Amniotic epithelial cell (primary cell): Measurements from ENCODE around the gene MAGI3.
"Not testable (repeated sequence)": the region's sequence is repeated elsewhere in the genome, so short reads cannot be mapped to it uniquely, and the experiment has no call there.

ENCODE experiments used
- DNase-seq: peaks from one replicate; pipeline ENCODE4 v3.0.0-alpha.2; 2010; ENCODE audit warnings: low read depth

The MAGI3 gene

GRCh38 chr1:113399062-113399583 is 8.8 kb downstream of the MAGI3 start:
- no peak for DNase-seq

GRCh38 chr1:113401067-113401466 is 10.8 kb downstream of the MAGI3 start:
- peak; percentile 22 for DNase-seq

- DNase-seq = no peak
Observed at GRCh38 chr1:113401728-113402127, 11.4 kb downstream of the MAGI3 start.

- no peak for DNase-seq
Observed at GRCh38 chr1:113403065-113403464, 12.8 kb downstream of the MAGI3 start.

- DNase-seq = peak; percentile 25
Observed at GRCh38 chr1:113405573-113405972, 15.3 kb downstream of the MAGI3 start.

GRCh38 chr1:113406149-113406548 is 15.8 kb downstream of the MAGI3 start:
- DNase-seq = not testable (repeated sequence)

GRCh38 chr1:113409363-113409762 is 19.0 kb downstream of the MAGI3 start:
- DNase-seq = no peak

GRCh38 chr1:113412020-113412419 is 21.7 kb downstream of the MAGI3 start:
- DNase-seq = not testable (repeated sequence)

GRCh38 chr1:113415310-113416070 is 25.2 kb downstream of the MAGI3 start:
- no peak for DNase-seq

GRCh38 chr1:113416071-113416470 is 25.8 kb downstream of the MAGI3 start:
- not testable (repeated sequence) for DNase-seq

GRCh38 chr1:113416496-113416895 is 26.2 kb downstream of the MAGI3 start:
- DNase-seq = no peak

GRCh38 chr1:113422315-113423068 is 32.2 kb downstream of the MAGI3 start:
- no peak for DNase-seq

GRCh38 chr1:113423826-113424225 is 33.5 kb downstream of the MAGI3 start:
- DNase-seq = no peak

- DNase-seq = peak; percentile 17
Observed at GRCh38 chr1:113429461-113430153, 39.3 kb downstream of the MAGI3 start.

GRCh38 chr1:113433184-113433583 is 42.9 kb downstream of the MAGI3 start:
- no peak for DNase-seq

GRCh38 chr1:113434081-113434873 is 44.0 kb downstream of the MAGI3 start:
- peak; percentile 17 for DNase-seq

GRCh38 chr1:113434874-113435175 is 44.5 kb downstream of the MAGI3 start:
- DNase-seq = no peak

- no peak for DNase-seq
Observed at GRCh38 chr1:113437554-113438341, 47.4 kb downstream of the MAGI3 start.

GRCh38 chr1:113438505-113439276 is 48.4 kb downstream of the MAGI3 start:
- DNase-seq = no peak

GRCh38 chr1:113439277-113439670 is 49.0 kb downstream of the MAGI3 start:
- DNase-seq = no peak
